Measurements from ENCODE around the gene TTC33.
"Not testable (repeated sequence)": the region's sequence is repeated elsewhere in the genome, so short reads cannot be mapped to it uniquely, and the experiment has no call there.

TTC33 gene

DNA sequence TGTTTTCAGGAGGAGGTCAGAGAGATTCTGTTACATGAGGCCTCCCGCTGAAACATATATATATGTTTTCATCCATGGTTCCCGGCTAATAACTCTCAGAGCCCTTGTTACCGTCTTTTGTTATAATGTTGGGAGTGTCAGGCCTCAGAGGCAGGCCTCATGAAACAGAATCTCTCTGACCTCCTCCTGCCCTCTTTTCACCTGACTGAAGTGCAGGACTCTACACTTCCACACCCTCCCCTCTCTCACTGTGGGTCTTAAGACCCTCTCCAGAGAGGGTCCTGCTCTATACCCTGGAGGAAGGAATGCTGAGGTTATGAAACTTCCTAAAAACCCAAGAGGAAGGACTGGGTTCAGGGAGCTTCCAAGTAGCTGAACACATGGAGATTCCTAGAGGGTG is 104.6 kb downstream of the TTC33 start:
- DNase-seq, result no peak

DNA sequence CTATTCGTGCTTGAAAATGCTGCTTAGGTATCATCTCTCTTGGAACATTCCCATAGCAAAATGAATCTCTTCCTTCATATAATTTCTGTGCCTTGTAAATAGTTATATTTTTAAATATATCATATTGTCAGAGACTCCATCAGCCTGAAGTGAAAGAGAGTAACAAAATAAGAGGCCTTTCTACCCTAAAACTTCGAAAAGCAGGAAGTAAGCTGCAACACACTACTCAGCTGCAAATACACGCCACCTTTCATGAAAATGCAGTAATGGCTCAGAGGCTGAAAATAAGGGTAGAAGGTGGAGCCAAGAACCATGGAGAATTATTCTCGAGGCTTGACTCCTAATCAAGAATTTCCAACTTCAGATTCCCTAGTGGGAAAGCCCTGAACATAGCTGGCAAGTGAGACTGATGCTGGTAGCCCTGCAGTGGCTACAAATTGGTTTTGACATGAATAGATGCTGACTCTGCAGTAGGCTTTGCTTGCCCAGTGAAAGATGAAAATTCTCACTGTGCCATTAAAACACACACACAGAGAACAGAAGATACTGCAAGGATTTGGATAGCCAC is 106.2 kb downstream of the TTC33 start:
- DNase-seq, result peak; percentile 20

DNA sequence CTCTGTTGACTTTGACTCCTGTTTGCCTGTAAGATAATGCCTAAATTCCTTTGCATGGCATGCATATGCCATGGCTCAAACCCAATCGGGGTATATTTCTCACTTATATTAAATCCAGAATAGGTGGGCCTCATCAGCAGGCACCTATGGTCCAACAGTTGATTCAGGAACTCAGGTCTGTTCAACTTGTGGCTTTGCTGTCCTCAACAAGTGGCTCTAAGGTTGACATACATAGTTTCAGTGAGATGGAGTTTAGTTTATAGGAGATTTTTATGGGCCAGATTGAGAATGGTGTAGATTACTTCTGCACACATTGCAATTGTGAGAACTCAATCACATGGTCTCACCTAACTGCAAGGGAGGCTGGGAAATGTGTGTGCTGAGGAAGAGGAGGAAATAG is 107.6 kb downstream of the TTC33 start:
- no peak for DNase-seq

DNA sequence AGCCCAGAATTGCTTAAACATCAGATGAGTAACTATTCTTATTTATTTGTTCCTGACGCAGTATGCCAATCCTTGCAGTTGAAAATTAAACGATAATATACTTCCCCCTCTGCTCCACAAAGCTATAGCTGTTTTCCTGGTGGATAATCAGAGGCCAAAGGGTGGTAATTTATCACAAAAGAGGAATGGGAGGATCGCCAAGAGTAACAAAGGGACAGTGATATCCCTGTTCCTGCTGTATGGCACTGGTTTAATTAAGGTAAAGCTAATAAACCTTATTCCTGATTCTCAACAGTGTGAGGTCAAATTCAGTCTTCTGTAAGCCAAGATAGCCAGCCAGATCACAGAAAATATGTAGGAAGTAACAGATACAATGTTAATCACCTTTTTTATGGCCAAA is 109.5 kb downstream of the TTC33 start:
- no peak for DNase-seq

DNA sequence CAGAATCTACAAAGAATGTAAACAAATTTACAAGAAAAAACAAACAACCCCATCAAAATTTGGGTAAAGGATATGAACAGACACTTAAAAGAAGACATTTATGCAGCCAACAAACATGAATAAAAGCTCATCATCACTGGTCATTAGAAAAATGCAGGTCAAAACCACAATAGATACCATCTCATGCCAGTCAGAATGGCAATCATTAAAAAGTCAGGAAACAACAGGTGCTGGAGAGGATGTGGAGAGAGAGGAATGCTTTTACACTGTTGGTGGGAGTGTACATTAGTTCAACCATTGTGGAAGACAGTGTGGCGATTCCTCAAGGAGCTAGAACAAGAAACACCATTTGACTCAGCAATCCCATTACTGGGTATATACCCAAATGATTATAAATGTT is 116.2 kb downstream of the TTC33 start:
- DNase-seq, result not testable (repeated sequence)

DNA sequence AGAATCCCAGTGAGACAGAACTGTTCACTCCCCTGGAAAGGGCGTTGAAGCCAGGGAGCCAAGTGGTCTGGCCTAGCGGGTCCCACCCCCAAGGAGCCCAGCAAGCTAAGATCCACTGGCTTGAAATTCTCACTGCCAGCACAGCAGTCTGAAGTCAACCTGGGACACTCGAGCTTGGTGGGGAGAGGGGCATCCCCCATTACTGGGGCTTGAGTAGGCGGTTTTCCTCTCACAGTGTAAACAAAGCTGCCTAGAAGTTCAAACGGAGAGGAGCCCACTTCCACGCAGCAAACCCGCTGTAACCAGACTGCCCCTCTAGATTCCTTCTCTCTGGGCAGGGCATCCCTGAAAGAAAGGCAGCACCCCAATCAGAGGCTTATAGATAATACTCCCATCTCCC is 121.2 kb downstream of the TTC33 start:
- no peak for DNase-seq

DNA sequence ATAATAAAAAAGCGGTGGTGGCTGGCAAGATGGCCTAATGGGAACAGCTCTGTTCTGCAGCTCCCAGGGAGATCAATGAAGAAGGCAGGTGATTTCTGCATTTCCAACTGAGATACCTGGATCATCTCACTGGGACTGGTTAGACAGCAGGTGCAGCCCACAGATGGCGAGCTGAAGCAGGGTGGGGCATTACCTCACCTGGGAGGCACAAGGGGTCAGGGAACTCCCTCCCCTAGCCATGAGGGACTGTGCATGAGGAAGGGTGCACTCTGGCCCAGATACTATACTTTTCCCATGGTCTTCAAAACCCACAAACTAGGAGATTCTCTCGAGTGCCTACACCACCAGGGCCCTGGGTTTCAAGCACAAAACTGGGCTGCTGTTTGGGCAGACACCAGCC is 121.6 kb downstream of the TTC33 start:
- no peak for DNase-seq

DNA sequence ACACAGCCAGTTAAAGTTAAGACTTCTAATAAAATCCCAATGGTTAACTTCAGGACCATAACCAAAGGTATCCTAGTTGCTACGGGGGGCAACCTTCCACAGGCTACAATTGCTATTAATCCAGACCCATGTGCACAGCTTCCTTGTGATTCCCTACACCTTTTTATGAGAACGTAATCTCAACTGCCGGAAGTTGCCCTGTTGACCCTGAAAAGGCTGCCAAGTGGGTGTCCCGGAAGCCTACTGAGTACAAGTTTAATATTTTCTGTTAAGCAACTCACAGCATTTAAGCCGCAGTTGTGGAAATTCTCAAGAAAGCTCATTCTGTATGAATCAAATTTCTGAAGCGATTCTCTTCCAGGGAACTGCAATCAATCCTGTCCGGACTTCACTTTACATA is 124.5 kb downstream of the TTC33 start:
- DNase-seq, result no peak

DNA sequence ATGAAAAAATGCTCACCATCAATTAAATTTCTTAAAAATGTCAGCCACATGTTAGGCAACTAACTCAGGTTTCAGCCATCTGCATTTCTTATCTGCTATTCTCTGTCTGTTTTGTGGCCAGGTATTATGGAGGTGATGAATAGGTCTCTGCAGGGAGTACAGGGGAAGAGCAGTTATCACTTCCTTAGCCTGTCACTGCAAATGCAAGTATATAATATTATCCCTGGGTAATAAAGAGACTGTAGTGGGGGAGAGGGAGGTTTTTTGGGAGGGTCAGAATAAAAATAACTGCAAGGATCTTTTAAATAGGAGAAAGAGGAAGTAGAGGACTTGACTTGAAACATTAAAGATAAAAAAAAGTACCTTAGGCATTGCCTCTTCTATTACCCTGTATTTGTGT is 125.6 kb downstream of the TTC33 start:
- no peak for DNase-seq

DNA sequence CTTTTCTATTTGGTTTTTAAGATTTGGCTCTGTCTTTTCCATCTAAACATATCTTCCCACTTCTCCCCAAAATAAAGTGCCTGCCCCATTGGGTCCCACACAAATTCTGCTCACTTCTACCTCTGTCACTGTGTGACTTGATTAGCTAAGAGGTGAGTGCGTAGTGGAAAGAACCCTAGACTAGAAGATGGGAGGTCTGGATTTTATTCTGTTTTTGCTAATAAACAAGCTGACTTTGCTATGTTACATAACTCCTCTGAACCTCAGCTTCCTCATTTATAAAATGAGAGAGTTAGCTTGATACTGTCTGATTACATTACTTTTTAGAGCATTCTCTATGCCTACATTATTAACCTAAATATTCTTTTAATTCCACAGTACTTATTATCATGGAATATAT is 127.4 kb downstream of the TTC33 start:
- no peak for DNase-seq

DNA sequence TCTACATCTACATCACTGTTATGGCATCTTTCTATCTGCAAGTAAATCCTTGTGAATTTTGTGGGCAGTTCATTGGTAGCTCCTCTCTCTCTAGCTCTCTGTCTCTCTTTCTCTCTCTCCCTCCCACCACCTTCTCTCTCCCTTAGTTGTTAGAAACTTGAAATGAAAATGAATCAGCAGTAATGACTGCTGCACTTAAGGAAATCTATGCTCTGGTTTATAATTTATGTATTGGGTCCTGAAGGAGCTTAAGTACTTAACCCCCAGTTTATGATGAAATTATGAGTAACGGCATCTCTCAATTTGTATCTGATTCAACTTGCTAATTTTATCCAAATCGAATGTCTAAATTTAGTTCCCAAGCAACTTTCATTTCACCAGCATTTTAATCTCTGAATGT is 128.1 kb downstream of the TTC33 start:
- DNase-seq, result no peak

DNA sequence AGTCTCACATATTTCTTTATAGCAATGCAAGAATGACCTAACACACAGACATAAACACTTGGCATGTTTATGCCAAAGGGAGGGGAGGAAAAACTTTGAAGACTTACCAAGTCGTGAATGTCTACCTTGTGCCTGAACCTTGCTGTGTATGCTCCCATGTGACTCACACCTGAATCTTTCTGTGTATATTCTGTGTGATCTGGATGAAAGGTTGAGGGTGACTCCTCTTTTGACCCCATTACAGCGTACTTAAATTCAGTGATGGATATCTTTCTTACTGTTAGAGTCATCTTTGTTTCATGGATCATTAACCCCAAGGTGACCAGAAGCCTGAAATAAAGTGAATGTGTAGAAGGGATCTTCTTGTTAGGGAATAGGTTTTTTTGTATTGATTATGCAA is 129.0 kb downstream of the TTC33 start:
- no peak for DNase-seq

DNA sequence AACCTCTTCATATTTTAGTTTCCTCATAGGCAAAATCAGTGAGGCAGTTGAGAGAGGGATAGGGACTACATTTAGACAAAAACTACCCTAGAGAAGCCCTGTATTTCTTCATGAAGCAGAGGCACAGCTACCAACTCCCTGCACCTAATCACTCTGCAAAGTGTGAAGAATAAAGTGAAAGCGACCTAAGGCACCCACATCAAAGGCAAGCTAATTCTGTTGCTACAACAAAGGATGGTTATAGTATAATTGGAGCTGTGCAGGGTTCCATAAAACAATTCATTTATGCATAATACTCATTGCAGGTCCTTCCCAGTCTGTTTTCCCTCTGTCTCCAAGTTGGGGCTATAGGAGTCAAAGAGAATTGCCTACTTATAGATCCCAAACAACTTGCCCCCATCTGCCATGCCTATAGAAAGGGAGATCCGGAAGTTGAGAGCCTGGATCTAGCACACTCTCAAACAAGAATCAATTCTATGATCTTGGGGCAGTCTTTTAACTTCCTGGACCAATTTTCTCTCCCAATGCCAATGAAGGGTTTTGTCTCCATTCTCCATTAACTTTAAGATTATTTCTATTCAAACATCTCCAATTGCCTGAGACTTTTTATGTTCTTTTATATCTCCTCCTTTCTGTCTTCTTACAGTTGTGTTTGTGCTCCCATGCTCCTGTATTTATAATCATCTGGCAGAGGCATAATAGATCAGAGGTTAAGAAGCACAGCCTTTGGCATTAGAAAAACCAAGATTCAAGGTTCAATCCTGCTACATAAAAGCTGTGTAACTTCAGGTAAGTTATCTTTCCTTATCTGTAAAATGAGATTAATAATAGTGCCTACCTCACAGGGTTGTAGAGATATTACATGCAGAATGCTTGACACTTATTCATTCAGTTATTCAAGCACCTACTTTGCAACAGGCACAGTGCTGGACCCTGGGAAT is 132.0 kb downstream of the TTC33 start:
- peak; percentile 56 for DNase-seq

DNA sequence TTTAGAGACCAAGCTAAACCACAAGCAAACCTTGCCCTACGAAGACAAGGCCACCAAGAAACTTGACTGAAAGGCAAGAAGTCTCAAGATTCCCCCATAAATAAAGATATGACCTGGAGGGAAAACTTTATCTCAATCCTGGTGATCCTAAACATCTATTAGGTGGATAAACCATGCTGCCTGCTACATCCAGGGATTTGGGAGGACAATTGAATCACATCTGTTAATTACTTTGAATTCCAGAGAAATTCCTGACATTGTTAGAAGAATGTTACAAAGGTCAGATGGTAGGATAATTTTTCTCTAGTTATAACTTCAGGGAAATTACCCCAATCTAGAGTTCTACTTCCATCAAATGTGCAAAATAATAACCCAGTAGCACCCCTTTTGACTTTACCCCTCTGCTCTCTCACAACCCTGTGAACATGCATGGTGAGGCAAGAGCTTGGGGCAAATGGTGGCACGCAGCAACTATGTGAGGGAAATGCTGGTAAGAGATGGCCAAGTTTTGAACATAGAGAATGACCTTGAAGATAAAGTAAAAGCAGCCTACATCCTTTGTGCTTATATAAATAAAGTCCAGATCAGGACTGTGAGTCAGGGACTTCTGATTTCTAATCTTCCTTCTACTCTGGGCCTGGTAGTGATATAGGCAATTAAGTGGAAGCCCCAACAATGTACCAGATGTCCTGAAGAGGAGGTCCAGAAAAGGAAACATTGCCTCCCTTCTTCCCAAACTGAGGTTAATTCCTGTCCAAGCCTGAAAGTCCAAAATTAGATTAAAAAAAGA is 133.1 kb downstream of the TTC33 start:
- no peak for DNase-seq

DNA sequence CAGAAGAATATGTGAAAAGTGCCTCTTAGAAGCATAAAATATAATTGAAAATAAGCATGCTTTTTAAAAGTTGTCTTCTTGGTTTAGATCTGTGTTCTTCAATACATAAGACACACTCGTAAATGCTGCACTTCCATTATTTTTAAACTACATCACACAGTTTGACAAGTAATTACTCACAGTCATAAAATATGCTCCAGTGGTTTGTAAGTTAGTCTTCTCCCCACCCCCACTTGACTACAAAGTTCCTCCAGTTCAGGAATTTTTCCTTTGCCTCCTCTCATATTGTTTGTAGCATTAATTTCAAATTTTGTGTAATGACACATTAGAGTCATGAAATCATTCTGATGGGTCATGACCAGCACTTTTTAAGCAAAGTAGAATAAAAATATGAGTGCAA is 136.3 kb downstream of the TTC33 start:
- no peak for DNase-seq

DNA sequence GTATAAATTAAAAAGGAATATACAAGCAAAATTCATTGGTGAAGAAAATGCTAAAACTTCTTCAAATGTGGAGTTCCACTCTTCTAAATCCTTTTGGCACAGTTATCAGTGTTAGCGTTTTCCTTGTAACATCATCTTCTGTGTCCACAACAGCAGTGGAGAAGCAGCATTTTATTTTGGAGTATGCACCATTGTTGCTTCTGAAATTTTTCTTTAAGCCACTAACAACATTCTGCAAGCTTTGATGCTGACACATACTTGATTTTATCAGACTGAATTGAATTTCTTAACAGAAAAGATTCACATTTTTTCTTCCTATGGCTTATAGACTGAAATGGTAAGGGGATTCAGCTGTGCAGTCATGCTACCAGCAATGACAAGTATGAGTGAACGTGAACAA is 136.8 kb downstream of the TTC33 start:
- DNase-seq, result no peak

DNA sequence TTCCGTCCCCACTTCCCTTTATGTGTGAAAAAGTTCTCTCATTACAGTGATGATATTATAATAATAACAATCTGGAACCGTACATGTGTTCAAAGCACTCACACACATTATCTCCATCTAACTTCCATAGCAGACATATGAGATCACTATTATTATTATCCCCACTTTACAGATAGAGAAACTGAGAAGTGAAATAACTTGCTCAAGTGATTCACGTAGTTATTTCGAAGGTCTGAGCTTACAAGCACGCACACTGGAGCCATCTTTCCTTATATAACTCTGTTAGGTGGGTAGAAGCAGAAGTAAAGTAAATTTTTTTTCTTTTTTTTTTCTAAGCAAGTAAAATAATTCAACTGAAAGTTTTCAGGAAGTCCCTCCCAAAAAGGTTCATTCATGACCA is 139.0 kb downstream of the TTC33 start:
- no peak for DNase-seq

DNA sequence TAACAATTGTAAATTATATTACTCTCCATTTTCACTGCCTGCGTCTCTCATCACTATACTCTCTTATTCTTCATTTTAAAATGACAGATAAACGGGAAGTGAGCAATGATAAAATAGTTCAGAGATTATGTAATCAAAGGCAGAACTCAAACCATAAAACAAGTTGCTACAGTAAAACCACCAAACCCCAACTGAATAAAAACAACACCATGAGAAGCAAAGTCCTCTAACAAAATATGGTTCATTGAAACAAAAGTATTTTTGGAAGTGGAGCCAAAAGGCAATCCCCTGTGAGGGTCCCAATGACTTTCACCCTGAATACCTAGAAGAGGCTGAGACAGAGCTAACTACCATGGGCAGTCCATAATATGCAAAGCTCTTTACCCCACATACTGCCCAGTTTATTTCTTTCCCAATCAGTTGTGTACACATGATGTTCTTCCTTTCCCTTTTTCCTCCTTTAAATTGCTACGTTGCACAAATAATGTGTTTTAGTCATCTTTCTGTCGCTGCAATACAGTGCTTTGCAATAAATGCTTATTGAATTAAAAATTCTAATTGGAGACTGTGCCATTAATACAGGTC is 140.1 kb downstream of the TTC33 start:
- DNase-seq, result no peak

DNA sequence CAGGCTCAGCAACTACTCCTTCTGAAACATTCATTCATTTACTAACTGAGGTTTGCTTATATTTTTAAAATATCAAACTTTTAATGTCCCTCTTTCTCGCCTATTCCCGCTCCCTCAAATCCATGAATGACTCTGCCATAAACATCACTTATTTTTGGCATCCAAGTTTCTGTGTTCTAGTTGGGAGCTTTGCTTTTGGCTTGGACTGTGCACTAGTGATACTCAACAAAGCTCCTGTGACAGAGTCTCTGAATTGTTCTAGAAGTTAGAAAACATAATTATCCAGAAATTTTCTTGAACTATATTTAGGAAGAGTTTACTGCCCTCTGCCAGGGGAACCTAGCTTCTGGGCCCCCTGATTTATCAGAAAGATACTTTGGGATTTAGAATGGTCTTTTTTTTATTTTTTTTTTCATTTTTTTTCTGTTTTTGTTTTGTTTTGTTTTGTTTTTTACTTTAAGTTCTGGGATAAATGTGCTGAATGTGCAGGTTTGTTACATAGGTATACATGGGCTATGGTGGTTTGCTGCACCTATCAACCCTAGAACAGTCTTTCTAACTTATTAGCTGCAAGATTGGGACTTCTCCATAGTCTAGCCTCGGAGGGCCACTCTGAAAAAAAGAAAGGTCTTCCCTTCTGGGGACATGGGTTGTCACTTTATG is 140.7 kb downstream of the TTC33 start:
- peak; percentile 3 for DNase-seq

DNA sequence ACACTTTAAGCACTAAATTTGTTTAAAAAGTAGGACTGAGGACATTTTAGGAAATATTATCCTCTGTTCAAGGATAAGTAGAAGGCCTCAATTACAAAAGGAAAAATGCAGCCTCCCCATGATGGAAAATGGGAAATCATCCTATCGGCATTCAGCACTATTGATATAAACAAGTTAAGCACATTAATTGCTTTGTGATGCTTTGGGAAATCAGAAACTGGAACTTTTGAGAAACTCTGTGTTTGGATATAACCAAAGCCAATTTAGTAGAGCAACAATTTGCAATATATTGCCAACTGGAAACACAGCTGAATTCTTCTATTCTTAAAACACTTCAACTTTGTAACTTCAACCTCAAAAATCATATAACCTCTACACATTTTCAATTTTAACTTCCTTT is 141.3 kb downstream of the TTC33 start:
- no peak for DNase-seq

DNA sequence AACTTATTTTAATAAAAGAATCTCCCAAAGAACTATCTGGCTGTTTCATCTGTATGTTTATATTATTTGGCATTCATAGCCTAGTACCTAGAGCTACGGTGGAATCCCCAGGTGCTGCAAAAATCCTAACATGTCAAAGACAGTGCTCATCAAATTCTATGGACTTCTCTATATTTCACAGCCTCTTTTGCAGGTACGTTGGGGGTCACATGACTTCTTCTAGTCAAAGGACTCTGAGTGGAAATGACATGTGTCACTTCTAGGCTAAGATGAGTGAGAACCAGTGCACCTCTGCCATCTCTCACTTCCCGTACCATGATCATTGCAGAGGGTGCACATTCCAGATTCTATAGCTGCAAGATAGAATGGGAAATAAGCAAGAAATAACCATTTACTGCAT is 148.6 kb downstream of the TTC33 start:
- no peak for DNase-seq

DNA sequence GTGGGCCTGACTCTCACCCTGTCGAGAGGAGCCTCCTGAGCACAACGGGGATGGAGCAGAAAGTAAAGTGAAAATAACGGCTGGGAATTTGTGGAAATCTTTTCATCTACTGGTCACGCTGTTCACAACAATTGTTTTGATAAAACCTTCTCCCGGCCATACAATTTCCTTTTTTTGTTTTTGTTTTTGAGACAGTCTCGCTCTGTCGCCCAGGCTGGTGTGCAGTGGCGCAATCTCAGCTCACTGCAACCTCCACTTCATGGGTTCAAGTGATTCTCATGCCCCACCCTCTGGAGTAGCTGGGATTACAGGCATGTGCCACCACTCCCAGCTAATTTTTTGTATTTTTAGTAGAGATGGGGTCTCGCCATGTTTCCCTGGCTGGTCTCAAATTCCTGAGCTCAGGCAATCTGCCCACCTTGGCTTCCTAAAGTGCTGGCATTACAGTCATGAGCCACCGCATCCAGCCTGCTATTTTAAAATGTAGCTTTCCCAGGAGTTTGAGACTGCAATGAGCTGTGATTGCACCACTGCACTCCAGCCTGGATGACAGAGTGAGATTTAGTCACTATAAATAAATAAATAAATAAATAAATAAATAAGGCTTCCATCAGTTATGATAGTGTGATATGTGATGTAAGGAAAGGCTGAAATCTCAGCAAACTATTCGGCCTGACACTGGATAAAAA is 149.5 kb downstream of the TTC33 start:
- DNase-seq, result no peak

Measured in CD4-positive, alpha-beta T cell treated with Interleukin-6 for 4 hours (primary cell).